ENCODE measurements around the gene DCLK1. TPM values are rescaled to one million over a fixed set of nuclear protein-coding genes. Genes with fewer than 3 reads are reported as not detected.

The DCLK1 gene
- total RNA-seq, 4 donors from 2014 or later: 11.9 to 26.4 (median 15.5) TPM

DNA sequence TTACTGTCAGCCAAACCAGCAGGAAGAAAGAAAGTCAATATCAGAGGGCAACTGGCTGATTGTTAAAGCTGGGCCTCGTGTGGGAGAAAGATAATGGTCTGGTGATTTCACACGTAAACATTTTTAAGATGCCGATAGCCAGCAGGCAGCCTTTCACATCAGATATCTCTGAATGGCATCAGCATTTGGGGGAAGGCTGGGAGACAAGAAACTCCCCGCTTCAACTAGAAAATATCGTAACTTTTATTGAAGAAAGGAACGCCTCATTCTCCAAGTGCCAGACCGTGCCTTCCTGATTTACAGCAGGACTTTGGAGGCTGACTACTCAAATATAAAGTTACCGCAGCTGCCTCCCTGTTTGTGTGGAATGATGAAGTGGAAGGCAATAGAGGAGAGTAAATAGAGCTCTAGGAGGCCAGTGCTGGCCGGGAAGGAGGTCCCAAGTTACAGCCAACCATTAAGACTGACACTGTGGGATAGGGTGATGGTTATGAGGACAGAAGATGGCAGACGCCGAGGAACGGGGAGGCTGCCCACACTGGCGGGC, 370.4 kb downstream of the DCLK1 start:
- TF ChIP-seq, protein P1, sequence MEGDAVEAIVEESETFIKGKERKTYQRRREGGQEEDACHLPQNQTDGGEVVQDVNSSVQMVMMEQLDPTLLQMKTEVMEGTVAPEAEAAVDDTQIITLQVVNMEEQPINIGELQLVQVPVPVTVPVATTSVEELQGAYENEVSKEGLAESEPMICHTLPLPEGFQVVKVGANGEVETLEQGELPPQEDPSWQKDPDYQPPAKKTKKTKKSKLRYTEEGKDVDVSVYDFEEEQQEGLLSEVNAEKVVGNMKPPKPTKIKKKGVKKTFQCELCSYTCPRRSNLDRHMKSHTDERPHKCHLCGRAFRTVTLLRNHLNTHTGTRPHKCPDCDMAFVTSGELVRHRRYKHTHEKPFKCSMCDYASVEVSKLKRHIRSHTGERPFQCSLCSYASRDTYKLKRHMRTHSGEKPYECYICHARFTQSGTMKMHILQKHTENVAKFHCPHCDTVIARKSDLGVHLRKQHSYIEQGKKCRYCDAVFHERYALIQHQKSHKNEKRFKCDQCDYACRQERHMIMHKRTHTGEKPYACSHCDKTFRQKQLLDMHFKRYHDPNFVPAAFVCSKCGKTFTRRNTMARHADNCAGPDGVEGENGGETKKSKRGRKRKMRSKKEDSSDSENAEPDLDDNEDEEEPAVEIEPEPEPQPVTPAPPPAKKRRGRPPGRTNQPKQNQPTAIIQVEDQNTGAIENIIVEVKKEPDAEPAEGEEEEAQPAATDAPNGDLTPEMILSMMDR (IDR thresholded peaks at IDR 0.05): no peak
- TF ChIP-seq POLR2A (IDR thresholded peaks at IDR 0.05): no peak
- no peak overlapping the region for H3K4me3 ChIP-seq (replicated peaks in 1 of 3)
- no peaks in the 10 kb centered on the region for H3K4me1 ChIP-seq
- H3K27ac ChIP-seq: no peak overlapping the region
- DNase-seq: no peak
- intact Hi-C loops (cut with DNase I): no loop called here
- H3K9me3 ChIP-seq: no peaks in the 10 kb centered on the region
- no peaks in the 10 kb centered on the region for H3K36me3 ChIP-seq
- WGBS, 2 donors: 71 to 72% methylated on average over 13 of the region's 13 CpGs
- H3K27me3 ChIP-seq: no peaks in the 10 kb centered on the region

DNA sequence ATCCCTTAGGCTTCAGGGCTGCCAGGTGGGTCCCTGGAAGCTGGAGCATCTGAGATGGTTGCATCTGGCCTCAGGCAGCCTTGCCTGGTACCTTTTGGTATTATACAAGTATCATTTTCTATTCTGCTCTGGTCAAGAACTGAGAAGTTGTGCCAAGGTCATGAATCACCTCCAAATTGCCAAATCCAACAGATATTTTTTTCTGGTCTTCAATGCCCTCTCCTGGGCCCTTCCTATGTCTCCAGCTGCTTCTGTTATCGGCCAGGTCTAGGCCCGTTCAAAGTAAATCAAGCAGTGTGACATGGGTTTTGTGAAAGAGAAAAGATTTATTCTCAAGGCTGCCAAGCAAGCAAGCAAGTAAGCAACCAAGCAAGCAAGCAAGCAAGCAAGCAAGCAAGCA, 383.6 kb downstream of the DCLK1 start:
- 74 to 80% methylated on average over 2 of the region's 2 CpGs for WGBS, 2 donors
- intact Hi-C loops (cut with DNase I): no loop called here
- Histone ChIP-seq H3K36me3 (no peaks in the 10 kb centered on the region), H3K9me3 (no peaks in the 10 kb centered on the region), H3K27me3 (no peaks in the 10 kb centered on the region), H3K27ac (no peak overlapping the region), H3K4me1 (no peaks in the 10 kb centered on the region), H3K4me3 (replicated peaks in 1 of 3) (no peak overlapping the region)
- TF ChIP-seq, protein P1 (IDR thresholded peaks at IDR 0.05): no peak
- no peak for TF ChIP-seq POLR2A (IDR thresholded peaks at IDR 0.05)
- DNase-seq: no peak

DNA sequence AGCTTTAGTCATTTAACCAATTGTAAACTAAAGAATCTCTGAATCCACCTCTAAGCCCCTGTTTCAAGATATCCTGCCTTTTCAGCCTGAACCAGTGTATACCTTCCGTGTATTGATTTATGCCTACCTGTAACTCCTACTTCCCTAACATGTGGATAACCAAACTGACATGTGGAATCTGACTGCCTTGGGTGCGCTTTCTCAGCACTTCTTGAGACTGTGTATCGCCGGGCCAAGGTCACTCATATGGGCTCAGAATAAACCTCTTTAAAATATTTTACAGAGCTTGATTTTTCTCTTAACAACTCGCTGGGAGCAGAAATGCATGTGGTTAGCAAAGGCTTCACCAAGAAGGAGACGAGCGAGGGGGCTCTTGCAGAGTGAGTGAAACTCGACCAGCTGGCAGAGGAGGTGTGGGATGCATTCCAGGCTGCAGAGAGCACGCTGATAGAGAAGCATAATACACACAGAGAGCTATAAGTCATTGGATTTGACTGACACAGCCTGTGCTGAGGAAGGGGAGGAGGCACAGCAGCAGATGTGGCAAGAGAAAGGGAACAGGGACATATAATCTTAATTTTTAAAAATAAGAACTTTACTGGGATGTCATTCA, 386.5 kb downstream of the DCLK1 start:
- no peaks in the 10 kb centered on the region for H3K36me3 ChIP-seq
- H3K27me3 ChIP-seq: no peaks in the 10 kb centered on the region
- H3K9me3 ChIP-seq: no peaks in the 10 kb centered on the region
- intact Hi-C loops (cut with DNase I): no loop called here
- 33 to 39% methylated on average over 9 of the region's 9 CpGs for WGBS, 2 donors
- H3K4me1 ChIP-seq: no peaks in the 10 kb centered on the region
- TF ChIP-seq, protein P1 (IDR thresholded peaks at IDR 0.05): no peak
- no peak for TF ChIP-seq POLR2A (IDR thresholded peaks at IDR 0.05)
- no peak overlapping the region for H3K4me3 ChIP-seq (replicated peaks in 1 of 3)
- H3K27ac ChIP-seq: no peak overlapping the region
- DNase-seq: no peak

DNA sequence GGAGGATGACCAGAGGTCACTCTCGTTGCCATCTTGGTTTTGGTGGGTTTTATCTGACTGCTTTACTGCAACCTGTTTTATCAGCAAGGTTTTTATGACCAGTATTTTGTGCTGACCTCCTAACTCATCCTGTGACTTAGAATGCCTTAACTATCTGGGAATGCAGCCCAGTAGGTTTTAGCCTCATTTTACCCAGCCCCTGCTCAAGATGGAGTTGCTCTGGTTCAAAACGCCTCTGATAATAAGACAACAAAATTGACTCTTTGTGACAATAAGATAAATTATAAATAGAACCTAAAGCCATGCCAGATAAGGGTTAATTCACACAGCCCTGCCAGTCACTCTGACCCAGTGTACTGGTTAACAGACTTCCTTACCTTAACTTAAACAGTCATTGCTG, 387.0 kb downstream of the DCLK1 start:
- DNase-seq: no peak
- H3K4me3 ChIP-seq (replicated peaks in 1 of 3): no peak overlapping the region
- H3K27ac ChIP-seq: no peak overlapping the region
- intact Hi-C loops (cut with DNase I): no loop called here
- 92 to 96% methylated on average over 2 of the region's 2 CpGs for WGBS, 2 donors
- no peaks in the 10 kb centered on the region for H3K9me3 ChIP-seq
- TF ChIP-seq, protein P1 (IDR thresholded peaks at IDR 0.05): no peak
- no peak for TF ChIP-seq POLR2A (IDR thresholded peaks at IDR 0.05)
- H3K27me3 ChIP-seq: no peaks in the 10 kb centered on the region
- H3K4me1 ChIP-seq: no peaks in the 10 kb centered on the region
- no peaks in the 10 kb centered on the region for H3K36me3 ChIP-seq

DNA sequence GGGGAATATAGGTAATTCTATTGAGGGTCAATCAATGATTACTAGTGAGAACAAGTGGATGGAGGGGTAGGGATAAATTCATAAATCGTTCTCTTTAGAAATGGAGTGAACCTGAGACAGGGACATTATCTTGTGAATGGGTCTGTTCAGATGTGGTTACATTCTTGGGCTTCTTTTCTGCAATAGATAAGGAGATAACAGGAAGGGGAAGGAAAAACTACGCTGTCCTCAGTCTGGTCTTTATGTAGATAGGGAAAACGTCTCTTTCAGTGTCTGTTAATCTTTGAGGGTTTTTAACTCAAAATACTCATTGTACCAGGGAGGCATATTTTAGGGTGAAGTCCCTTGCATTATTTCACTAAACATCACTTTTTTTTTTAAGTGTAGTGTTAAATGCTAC, 388.0 kb downstream of the DCLK1 start:
- TF ChIP-seq POLR2A (IDR thresholded peaks at IDR 0.05): no peak
- TF ChIP-seq, protein P1 (IDR thresholded peaks at IDR 0.05): no peak
- no peaks in the 10 kb centered on the region for H3K27me3 ChIP-seq
- no peak overlapping the region for H3K4me3 ChIP-seq (replicated peaks in 1 of 3)
- intact Hi-C loops (cut with DNase I): no loop called here
- no peaks in the 10 kb centered on the region for H3K9me3 ChIP-seq
- WGBS, 2 donors: 84 to 85% methylated on average over 3 of the region's 3 CpGs
- no peak for DNase-seq
- no peaks in the 10 kb centered on the region for H3K36me3 ChIP-seq
- no peak overlapping the region for H3K27ac ChIP-seq
- no peaks in the 10 kb centered on the region for H3K4me1 ChIP-seq
